Fibroblast of the aortic adventitia (primary cell): ENCODE measurements around the gene REEP3. TPM values are rescaled to one million over a fixed set of nuclear protein-coding genes. Genes with fewer than 3 reads are reported as not detected.

Source experiments
- DNase-seq: peaks from one replicate; pipeline ENCODE4 v3.0.0-alpha.2; 2010; ENCODE audit warnings: low read depth
- H3K4me3 ChIP-seq: 2 replicates; pipeline ENCODE4 v1.5.1; 2011; ENCODE audit warnings: low read depth, mild to moderate bottlenecking, control low read depth, low read length, moderate library complexity
- CTCF ChIP-seq: IDR thresholded peaks from 2 replicates; pipeline ENCODE4 v1.5.1; 2011; ENCODE audit warnings: mild to moderate bottlenecking, low read length, control low read depth, inconsistent platforms; ENCODE audit not compliant: insufficient read depth
- total RNA-seq: library from RNA; depleted of rRNA; stranded (reverse); fragments of >200 nt; gene quantifications from 2 replicates; pipeline ENCODE4 v1.2.3, GENCODE V29; 2012; ENCODE audit warnings: low replicate concordance

The REEP3 gene
- total RNA-seq, 1 donor: 95.1 TPM

DNA sequence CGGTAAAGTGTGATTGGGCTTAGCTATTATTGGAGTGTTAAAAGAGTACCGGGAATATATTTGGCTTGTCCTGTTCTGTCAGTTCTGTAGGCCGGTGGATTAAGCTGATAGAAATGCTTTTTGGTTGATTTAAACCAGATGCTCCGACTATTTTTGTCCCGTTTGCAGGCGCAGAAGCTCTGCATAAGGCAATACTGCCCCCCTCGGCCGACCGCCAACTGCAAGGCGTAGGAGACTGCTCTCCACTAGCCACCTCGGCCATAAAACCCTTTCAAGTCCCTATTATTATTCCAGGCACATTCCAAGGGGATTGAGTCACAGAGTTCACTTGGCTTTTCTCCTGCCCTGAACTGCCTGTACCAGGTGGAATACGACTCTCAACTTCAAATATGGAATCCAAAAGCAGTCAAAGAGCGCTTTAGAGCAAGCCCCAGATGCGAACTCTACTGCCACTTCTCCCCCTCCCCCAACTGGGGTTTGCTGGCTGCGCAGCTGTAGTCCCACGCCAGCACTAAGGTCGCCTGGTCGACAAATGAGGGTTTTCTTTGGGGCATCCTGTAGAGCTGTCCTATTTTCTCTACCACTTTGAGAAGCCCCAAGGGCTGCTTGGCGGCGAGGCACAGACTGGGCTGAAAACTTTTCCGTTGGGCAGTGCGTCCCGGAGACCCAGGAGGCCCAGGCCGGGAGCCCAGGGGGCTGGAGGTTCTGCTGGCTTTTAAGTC lies 108.3 kb downstream of the REEP3 start:
- peak overlapping the region; percentile 74 for H3K4me3 ChIP-seq
- peak; percentile 99 for DNase-seq
- peak; percentile 81 for TF ChIP-seq CTCF

DNA sequence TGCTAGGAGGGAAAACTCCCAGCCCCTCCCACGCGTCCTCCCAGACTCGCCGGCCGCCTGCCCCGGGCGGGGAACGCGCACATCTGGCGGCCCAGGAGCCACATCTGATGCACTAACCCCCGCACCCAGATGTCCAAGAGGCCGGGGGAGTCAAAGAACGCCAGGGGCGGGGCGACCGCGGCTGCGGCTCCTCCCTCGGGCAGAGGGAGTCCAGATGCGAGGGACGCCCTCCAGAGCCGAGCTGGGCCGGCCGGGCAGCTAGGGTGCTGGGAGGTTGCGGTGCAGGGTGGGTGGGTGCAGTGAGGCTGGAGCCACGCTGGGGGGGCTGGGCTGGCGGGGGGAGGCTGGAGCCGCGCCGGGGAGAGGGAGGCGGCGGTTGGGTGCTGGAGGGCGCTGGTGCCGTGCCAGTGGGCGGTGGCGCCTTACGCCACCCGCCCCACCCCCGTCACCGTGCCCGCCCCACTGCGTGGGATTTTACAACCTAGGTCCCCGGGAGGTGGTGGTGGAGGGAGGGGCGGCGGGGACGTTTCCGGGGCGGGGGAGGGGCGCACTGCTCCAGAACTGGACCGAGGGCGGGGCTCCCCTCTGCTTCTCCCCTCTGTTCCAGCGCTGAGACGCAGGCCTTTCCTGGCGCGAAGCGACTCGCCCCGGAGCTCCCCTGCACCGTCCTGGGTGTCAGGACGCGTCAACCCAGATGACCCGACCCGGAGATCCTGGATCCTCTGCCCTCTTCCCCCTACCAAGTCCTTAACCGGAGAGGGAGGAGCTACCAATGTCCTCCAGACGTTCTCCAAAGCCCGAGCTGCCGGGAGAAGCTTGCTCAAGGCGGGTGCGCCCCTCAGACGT lies 109.1 kb downstream of the REEP3 start:
- no peak for TF ChIP-seq CTCF

DNA sequence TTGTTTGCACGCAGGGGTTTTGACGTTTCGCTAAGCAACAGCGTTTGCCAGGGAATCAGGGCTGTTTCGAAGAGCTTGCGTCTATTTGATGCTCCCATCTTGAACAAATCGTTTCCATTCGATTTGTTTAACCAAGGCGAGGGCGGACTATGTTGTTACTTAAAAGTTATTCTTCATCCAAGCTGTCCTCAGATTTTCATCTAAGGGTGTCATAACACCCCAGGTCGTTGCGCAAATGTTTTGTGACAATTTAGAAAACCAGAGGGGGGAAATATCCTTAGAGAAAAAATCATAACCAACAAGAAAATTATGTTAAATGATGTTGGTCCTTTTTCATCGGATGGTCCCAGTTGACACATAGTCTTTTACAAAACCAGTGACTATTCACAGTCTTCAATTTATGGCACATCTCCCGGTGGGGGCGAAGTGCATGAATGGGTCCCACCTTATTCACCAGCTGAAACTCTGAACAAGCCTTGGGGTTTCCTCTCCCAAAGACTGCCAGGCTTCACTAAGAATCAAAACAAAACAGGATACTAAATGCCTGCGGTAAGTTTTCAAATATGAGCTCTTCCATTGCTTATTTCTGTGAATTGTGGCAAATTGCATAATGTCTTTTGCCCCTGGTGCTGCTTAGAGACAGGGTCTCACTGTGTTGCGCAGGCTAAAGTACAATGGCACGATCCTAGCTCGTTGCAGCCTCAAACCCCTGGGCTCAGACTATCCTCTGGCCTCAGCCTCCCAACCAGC lies 109.9 kb downstream of the REEP3 start:
- TF ChIP-seq CTCF: no peak
- peak overlapping the region; percentile 74 for H3K4me3 ChIP-seq
- DNase-seq: peak; percentile 94

More for the DNA sequence above, 109.1 kb downstream of the REEP3 start:
- peak; percentile 91 for DNase-seq
- peak overlapping the region; percentile 74 for H3K4me3 ChIP-seq

DNA sequence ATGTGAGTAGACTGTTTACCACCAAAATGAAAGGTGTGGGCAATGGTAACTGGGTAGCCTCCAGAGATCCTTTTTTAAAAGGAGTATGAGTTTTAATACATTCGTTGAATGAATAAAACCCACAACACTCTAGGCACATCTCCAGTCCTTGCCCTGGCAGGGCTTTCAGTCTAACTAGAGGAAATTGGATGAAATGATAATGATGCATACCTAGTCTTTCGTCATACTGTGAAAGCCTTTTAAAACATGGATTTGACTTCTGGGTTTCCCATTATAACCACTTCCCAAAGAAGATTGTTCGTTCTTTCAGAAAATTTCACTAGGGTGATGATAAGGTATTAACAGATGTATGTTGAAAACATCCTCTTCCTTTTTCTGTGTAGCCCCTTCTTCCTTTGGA lies 110.8 kb downstream of the REEP3 start:
- no peak overlapping the region for H3K4me3 ChIP-seq
- no peak for TF ChIP-seq CTCF
- DNase-seq: peak; percentile 66

- DNase-seq: peak; percentile 54
- TF ChIP-seq CTCF: peak; percentile 42
- H3K4me3 ChIP-seq: no peak overlapping the region
Measured at GRCh38 chr10:63633677-63634487, 112.7 kb downstream of the REEP3 start.
